A673 (cell line): Measurements from ENCODE around the gene FYTTD1.

Source experiments
- EZH2 ChIP-seq: fragments of 200-600 bp; sonication (generic); IDR thresholded peaks from 2 replicates; pipeline ENCODE4 v1.6.1; 2017; ENCODE audit warnings: borderline replicate concordance, low read depth, mild to moderate bottlenecking, mixed read lengths, antibody characterized with exemption, low read length; ENCODE audit not compliant: poor library complexity, severe bottlenecking
- TF ChIP-seq, protein P1 (sequence below): fragments of 300-800, 200-600 bp; sonication (generic); conservative IDR thresholded peaks from 2 replicates; pipeline ENCODE4 v1.5.1; 2017; ENCODE audit warnings: low read depth, mild to moderate bottlenecking, antibody characterized with exemption, low read length, moderate library complexity, mixed read lengths

DNA sequence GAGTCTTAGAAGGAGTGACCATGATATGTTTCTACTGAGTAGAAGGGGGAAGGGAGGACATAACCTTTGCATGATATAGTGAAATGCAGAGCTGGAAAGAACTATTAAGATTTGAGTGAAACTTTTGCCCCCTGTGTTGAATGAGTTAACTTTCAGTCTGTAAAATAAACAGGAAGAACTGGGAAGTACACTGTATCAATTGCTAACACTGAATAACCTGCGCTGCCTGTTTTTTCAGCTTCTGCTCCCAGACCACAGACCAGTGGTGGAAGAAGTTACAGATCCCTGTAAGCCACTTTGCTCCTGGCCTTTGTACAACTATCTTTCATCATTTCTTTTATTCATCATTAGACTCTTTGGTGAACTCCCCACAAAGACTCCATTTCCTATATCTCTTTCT is 37.7 kb downstream of the FYTTD1 start:
- TF ChIP-seq, protein P1, sequence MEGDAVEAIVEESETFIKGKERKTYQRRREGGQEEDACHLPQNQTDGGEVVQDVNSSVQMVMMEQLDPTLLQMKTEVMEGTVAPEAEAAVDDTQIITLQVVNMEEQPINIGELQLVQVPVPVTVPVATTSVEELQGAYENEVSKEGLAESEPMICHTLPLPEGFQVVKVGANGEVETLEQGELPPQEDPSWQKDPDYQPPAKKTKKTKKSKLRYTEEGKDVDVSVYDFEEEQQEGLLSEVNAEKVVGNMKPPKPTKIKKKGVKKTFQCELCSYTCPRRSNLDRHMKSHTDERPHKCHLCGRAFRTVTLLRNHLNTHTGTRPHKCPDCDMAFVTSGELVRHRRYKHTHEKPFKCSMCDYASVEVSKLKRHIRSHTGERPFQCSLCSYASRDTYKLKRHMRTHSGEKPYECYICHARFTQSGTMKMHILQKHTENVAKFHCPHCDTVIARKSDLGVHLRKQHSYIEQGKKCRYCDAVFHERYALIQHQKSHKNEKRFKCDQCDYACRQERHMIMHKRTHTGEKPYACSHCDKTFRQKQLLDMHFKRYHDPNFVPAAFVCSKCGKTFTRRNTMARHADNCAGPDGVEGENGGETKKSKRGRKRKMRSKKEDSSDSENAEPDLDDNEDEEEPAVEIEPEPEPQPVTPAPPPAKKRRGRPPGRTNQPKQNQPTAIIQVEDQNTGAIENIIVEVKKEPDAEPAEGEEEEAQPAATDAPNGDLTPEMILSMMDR = no peak
- TF ChIP-seq EZH2 = no peak
